ENCODE results near the gene KCNJ16.

The KCNJ16 gene

GRCh38 chr17:70137451-70138230 is 62.6 kb downstream of the KCNJ16 start:
- H3K4me1 ChIP-seq (ENCODE audit: control insufficient read depth, low read length): no peaks in the 10 kb centered on the region
- H3K9me2 ChIP-seq (replicated peaks; ENCODE audit: control insufficient read depth, low read length): no peaks in the 10 kb centered on the region
- no peaks in the 10 kb centered on the region for H3K79me2 ChIP-seq (ENCODE audit: control insufficient read depth, low read length)
- no peak overlapping the region for H3K27ac ChIP-seq (ENCODE audit: low read depth, low read length)
- H3K9me3 ChIP-seq (ENCODE audit: control insufficient read depth, insufficient read depth, low read length): no peaks in the 10 kb centered on the region
- H3K36me3 ChIP-seq (ENCODE audit: control insufficient read depth, low read length): no peaks in the 10 kb centered on the region
- H3K4me3 ChIP-seq (ENCODE audit: low read length): no peak overlapping the region
- TF ChIP-seq CTCF (IDR thresholded peaks at IDR 0.05; ENCODE audit: low read depth, low read length, poor library complexity, severe bottlenecking) (no peak), EZH2phosphoT487 (IDR thresholded peaks at IDR 0.05; ENCODE audit: borderline replicate concordance, low read length) (no peak)
- no peaks in the 10 kb centered on the region for H4K20me1 ChIP-seq (ENCODE audit: control insufficient read depth, insufficient read depth, low read depth, low read length)
- H3K4me2 ChIP-seq (ENCODE audit: low read length): no peak overlapping the region
- no peaks in the 10 kb centered on the region for H3F3A ChIP-seq (ENCODE audit: control insufficient read depth, insufficient read depth)
- H3K27me3 ChIP-seq (ENCODE audit: control insufficient read depth, low read length): no peaks in the 10 kb centered on the region

- no peak overlapping the region for H3K4me3 ChIP-seq (ENCODE audit: low read length)
- no peaks in the 10 kb centered on the region for H3K36me3 ChIP-seq (ENCODE audit: control insufficient read depth, low read length)
- H3K27me3 ChIP-seq (ENCODE audit: control insufficient read depth, low read length): no peaks in the 10 kb centered on the region
- TF ChIP-seq EZH2phosphoT487 (IDR thresholded peaks at IDR 0.05; ENCODE audit: borderline replicate concordance, low read length): no peak
- TF ChIP-seq CTCF (IDR thresholded peaks at IDR 0.05; ENCODE audit: low read depth, low read length, poor library complexity, severe bottlenecking): no peak
- no peaks in the 10 kb centered on the region for H3F3A ChIP-seq (ENCODE audit: control insufficient read depth, insufficient read depth)
- no peak overlapping the region for H3K27ac ChIP-seq (ENCODE audit: low read depth, low read length)
- H3K4me2 ChIP-seq (ENCODE audit: low read length): no peak overlapping the region
- no peaks in the 10 kb centered on the region for H3K9me3 ChIP-seq (ENCODE audit: control insufficient read depth, insufficient read depth, low read length)
- no peaks in the 10 kb centered on the region for H4K20me1 ChIP-seq (ENCODE audit: control insufficient read depth, insufficient read depth, low read depth, low read length)
- no peaks in the 10 kb centered on the region for H3K4me1 ChIP-seq (ENCODE audit: control insufficient read depth, low read length)
- H3K9me2 ChIP-seq (replicated peaks; ENCODE audit: control insufficient read depth, low read length): no peaks in the 10 kb centered on the region
- H3K79me2 ChIP-seq (ENCODE audit: control insufficient read depth, low read length): no peaks in the 10 kb centered on the region
These were observed 63.4 kb downstream of the KCNJ16 start for GRCh38 chr17:70138291-70138865.

DNA sequence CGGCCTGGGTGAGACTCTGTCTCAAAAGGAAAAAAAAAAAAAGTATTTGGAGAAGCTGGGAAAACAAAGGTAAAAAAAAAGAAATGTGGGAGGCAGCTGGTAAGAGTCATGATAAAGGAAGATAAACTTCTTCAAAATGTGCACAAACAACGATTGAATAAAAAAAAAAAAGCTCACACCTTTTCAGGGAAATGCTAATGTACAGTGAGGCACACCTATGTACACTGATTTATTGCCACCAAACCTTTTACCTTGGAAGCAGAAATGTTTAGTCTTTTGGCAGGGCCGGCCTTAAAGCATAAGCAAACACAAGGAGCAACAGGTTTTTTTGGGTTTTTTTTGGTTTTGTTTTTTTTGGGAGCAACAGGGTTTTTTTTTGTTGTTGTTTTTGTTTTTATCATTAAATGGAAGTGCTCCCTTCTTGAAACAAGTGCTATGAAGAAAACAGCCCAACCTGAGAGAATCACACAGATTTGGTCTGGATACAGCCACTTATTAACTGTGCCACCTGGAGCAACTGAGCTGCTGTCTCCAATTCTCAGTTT is 64.5 kb downstream of the KCNJ16 start:
- H3K9me3 ChIP-seq (ENCODE audit: control insufficient read depth, insufficient read depth, low read length): no peaks in the 10 kb centered on the region
- H3K36me3 ChIP-seq (ENCODE audit: control insufficient read depth, low read length): no peaks in the 10 kb centered on the region
- H3K27ac ChIP-seq (ENCODE audit: low read depth, low read length): no peak overlapping the region
- H3K9me2 ChIP-seq (replicated peaks; ENCODE audit: control insufficient read depth, low read length): no peaks in the 10 kb centered on the region
- no peaks in the 10 kb centered on the region for H3F3A ChIP-seq (ENCODE audit: control insufficient read depth, insufficient read depth)
- no peaks in the 10 kb centered on the region for H3K27me3 ChIP-seq (ENCODE audit: control insufficient read depth, low read length)
- no peaks in the 10 kb centered on the region for H4K20me1 ChIP-seq (ENCODE audit: control insufficient read depth, insufficient read depth, low read depth, low read length)
- TF ChIP-seq EZH2phosphoT487 (IDR thresholded peaks at IDR 0.05; ENCODE audit: borderline replicate concordance, low read length): no peak
- TF ChIP-seq CTCF (IDR thresholded peaks at IDR 0.05; ENCODE audit: low read depth, low read length, poor library complexity, severe bottlenecking): no peak
- H3K4me2 ChIP-seq (ENCODE audit: low read length): no peak overlapping the region
- H3K4me1 ChIP-seq (ENCODE audit: control insufficient read depth, low read length): no peaks in the 10 kb centered on the region
- no peaks in the 10 kb centered on the region for H3K79me2 ChIP-seq (ENCODE audit: control insufficient read depth, low read length)
- no peak overlapping the region for H3K4me3 ChIP-seq (ENCODE audit: low read length)
